Right renal pelvis (tissue), 4 donors: Measurements from ENCODE around the gene TOM1. TPM values are rescaled to one million over a fixed set of nuclear protein-coding genes. Genes with fewer than 3 reads are reported as not detected.

Source experiments
- DNase-seq, 4 donors: peaks; one replicate each; pipeline ENCODE4 v3.0.0-alpha.2; 2013; ENCODE audit warnings: low read depth in 4 of 4, low spot score in 3 of 4, missing footprints in 1 of 4
- polyA plus RNA-seq, 4 donors: library from polyadenylated mRNA; unstranded; fragments of 120-200 nt; gene quantifications; one replicate each; pipeline ENCODE4 v1.2.1, GENCODE V29; 2013; ENCODE audit not compliant: insufficient read length in 4 of 4

TOM1 gene
- polyA plus RNA-seq, 4 donors: 33.0 to 45.8 (median 38.7) TPM

DNA sequence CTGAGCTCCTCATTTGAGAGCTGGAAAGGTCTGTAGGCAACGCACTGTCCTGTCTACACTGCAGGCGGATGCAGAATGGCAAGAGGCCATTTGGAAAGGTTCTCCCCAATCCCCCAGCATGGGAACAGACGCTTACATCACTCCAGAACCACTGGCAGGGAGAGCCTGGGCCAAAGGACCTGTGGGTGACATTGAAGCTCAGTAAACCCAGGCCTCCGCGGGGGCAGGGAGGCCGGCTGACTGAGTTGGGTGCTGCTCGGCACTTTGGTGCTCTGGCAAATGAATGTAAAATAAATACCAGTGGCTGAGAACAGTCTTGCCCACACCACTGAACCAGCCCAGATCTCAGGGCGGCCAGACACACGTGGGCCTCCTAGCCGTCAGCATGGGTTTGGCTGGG is 22.4 kb downstream of the TOM1 start:
- no peak for DNase-seq

DNA sequence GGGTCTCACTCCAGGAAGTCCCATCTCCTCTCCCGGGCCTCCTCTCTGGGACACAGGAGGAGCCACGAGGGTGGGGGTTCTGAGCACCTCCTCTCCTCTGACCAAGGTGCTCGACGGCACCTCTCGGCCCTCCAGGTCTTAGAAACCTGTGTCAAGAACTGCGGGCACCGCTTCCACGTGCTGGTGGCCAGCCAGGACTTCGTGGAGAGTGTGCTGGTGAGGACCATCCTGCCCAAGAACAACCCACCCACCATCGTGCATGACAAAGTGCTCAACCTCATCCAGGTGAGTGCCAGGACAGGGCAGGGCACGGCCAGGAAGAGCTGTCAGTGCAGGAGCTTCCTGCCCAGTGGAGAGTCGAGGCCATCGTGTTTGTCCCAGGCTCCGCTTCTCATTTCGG is 23.2 kb downstream of the TOM1 start:
- no peak for DNase-seq

DNA sequence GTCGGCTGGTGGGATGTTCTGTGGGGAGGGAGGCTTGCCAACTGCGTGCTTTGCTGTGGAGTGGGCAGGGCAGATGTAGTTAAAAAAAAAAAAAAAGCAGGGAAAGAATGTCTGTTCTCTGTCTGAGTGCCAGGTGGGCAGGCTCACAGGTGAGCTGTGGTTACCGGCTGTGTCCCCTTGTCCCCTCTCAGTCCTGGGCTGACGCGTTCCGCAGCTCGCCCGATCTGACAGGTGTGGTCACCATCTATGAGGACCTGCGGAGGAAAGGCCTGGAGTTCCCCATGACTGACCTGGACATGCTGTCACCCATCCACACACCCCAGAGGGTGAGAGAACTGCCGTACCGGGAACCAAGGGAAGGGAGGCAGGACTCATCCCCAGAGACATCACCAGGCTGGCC is 23.6 kb downstream of the TOM1 start:
- no peak for DNase-seq

DNA sequence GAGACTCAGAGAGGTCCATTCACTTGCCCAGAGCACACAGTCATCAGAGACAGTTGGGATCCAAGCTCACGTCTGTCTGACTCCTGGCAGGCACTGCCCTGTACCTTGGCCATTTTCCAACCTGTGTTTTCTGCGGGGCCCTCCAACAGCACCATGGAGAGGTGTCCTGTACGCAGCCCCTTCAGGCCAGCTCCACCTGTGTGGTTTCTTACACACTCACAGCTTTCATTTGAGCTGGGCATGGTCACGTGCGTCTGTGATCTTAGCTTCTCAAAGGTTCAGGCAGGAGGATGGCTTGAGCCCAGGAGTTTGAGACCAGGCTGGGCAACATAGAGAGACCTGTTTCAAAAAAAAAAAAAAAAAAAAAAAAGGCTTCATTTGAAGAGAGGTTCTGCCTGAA is 24.4 kb downstream of the TOM1 start:
- DNase-seq: no peak

DNA sequence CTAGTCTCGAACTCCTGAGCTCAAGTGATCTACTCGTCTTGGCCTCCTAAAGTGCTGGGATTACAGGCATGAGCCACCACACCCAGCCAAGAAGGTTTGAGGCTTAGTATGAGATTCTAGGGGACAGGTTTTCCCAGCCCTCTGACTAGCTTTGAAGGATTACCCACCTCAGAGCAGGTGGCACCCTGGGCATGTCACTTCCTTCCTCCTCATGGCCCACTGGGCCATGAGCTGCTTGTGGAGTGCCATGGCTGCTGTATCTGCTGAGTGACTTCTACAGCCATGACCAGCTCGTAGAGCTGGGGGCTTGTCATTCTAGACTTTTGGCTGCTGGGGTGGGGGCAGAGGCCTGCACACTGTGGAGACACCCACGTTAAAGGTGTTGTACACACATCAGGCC is 25.1 kb downstream of the TOM1 start:
- DNase-seq: no peak

DNA sequence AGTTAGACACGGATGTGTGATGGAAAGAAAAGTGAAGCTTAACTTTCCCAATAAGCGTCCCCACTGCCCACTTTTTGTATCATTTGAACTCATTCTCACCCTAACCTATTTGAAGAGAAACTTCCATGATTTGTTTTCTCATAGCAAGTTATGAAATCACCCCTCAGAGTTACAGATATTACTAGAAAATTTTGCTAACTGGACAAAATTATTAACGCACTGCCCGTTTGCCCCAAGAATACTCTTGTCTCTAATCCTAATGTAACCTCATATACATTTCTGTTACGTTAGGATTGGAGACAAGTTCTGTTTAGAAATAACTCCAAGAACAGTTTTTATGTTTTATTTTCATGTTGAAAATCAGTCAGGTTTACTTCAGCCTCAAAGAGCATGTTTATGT is 25.5 kb downstream of the TOM1 start:
- no peak for DNase-seq

DNA sequence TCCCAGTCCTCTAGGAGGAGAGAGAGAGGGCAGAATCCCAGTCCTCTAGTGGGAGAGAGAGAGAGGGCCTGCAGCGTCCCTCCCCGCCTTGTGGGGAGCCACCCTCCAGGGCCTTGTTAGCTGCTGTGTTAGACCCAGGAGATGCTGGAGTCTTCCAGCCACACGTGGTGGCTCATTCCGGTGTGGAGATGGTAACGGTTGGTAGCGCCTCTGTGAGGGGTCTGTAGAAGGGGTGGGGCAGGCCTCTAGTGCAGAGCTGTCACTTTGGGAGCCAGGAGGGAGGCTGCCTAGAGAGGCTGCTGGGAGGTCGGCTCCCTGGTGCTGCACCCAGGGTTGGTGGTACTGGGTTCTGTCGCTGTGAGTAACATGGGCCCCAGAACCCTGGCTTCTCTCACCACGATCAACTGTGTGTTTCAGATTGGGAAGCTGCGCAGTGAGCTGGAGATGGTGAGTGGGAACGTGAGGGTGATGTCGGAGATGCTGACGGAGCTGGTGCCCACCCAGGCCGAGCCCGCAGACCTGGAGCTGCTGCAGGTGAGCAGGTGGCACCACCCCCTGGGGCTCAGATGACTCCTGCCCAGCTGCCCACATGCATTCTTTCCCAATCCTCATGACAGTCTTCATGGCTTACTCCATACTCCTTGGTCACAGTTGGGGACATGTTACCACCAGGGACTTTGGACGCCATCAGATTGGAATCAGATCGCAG is 27.3 kb downstream of the TOM1 start:
- DNase-seq: no peak

DNA sequence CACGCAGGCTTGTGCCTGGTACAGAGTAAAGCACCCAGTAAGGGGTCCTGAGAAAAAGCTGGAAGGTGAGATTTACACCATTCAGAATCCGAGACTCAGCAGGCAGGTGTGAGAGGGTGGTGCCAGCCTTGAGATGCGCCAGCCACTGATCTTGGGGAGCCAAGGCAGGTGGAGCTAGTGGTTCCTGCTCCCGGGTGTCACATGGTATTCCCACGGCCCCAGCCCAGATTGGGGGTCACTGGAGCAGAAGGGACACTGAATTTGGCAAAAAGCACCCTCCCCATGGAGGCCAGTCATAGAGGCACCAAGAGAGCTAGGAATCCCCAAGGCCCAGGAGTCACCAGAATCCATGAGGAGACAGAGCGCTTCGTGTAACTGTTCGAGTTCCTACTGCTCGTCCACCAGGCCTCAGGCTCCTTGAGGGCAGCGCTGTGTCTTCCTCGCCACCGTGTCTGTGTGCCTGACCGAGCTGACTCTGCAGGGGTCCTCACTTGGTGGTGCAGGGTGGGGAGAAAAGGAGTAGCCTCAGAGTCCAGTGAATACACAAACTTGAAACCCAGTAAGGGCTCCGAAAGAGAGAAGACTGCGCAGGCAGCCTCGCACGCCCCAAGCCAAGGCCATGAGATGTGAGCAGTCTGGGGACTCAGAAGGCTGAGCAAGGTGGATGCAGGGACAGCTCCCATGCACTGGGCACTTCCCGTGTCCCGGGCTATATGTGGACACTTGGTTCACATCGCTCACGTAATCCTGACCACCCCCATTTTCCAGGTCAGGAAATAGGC is 28.2 kb downstream of the TOM1 start:
- no peak for DNase-seq

DNA sequence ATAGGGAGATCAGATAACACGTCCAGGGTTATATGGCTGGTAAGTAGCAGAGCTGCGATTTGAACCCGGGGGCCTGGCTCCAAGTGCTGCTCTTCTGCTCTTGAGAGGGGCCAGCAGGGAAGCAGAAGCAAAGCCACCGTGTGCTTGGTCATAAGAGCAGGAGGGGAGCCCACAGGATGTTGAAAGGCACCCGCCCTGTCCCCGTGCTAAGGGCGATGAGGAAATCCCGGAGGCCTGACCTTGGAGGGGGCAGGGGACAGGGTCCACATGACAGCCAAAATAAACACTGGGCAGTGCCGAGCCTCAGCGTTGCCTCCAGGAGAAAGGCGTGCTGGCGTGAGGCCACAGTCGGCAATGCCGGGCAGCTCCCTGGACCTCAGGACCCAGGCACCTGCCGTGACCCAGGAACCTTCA is 28.8 kb downstream of the TOM1 start:
- DNase-seq: no peak

DNA sequence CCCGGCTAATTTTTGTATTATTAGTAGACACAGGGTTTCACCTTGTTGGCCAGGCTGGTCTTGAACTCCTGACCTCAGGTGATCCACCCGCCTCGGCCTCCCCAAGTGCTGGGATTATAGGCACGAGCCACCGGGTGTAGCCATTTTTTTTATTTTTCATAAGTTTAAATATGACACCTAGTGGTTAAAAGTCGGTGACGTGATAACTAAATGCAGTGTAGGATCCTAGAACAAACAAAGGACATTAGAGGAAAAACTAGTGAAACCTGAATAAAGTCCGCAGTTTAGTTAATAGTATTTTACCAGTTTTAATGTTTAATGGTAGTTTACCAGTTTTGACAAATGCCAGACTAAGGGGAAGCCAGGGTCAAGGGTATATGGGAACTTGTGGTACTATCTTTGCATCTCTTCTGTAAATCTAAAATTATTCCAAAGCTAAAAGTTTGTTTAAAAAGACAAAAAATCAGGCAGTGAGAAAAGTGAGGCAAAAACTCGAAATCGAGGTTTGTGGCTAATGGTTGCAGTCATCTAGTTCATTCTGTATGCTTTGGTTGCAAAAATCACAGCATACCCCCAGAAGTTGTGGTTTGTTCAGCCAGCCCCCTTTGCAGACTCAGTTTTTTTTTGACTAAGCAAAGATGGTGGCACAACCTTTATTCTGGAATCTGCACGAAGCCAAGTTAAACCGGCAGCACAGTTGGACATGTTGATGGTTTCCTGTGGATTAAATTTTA is 29.6 kb downstream of the TOM1 start:
- no peak for DNase-seq

DNA sequence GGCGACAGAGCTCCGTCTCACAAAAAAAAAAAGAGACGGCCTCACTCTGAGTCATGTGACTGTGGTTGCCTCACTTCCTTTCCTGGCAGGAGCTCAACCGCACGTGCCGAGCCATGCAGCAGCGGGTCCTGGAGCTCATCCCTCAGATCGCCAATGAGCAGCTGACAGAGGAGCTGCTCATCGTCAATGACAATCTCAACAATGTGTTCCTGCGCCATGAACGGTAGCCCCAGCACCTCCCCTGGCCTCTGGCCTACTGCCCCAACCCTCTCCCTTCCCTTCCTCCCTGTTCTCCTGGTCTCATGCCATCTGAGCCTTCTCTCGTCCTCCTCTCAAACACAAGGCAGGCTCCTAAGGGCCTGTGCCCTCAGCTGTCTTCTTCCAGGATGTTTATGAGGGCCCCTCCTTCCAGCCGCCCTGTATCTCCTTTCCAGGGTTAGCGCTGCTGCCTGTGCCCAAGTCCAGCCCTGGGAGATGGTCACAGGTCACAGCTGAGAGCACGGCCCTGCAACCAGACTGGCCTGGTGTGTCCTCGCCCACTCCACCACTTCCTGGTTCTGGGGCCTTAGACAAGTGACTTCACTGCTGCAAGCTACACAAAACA is 30.7 kb downstream of the TOM1 start:
- no peak for DNase-seq

DNA sequence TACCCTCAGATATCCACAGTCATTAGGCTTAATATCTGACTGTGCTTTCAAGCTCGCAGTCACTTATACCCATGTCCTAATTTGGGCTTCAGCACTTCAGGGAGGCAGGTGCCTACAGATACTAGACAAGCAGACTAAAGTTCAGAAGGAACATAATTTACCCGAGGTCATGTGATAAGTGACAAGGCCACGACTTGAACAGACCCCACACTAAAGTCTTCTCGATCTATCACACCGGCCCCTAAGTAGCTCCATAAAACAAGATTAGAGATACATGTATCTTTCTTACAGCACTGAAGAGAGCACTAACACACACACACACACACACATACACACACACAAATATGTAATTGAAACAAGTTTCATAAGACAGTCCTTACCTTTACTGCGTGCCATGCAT is 32.6 kb downstream of the TOM1 start:
- no peak for DNase-seq

DNA sequence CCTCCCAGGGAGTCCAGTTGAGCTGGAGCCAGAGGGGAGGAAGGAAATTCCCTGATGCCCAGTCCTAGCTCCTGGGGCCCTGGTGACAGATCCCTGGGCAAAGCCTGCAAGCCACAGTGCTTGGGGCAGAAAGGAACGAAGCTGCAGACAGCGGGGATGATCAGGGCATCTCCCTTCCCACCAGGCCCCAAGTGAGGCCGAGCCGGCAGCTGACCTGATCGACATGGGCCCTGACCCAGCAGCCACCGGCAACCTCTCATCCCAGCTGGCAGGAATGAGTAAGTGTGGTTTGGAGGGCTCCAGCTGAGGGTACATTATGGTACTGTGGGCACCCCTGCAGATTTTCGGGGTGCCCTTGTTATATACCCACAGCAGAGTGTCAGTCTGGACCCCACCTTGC is 33.5 kb downstream of the TOM1 start:
- no peak for DNase-seq

DNA sequence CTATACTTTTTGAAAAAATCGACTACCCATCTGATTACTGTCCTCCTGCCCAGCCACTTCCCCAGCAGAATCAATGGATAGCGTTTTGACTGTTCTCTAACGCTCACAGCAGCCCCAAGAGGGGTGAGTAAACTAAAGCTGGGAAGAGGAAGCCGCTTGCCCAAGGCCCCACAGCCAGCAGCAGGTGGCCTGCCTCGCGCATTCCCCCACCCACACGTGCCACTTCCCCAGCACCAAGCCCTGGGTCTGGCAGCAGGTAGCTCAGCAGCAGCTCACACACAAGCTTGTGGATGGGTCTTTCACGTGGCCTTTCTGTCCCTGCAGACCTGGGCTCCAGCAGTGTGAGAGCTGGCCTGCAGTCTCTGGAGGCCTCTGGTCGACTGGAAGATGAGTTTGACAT is 34.3 kb downstream of the TOM1 start:
- no peak for DNase-seq

DNA sequence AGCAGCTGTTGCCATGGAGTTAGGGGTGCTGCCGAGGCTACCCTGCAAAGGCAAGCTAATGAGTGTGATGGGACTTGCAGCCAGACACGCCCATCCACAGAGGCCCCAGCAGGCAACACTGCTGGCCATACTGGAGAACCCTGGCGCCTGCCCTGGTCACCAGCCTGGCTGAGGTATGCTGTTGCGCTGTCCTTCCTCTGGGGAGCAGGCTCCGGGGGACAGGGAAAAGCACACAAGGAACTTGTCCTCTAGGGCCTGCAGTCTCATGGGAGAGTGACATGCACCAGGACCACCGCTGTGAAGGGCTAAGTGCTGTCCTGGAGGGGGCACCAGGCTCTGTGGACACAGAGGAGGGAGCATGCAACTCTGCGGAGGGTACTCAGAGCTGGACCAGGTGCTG is 35.8 kb downstream of the TOM1 start:
- DNase-seq: no peak

DNA sequence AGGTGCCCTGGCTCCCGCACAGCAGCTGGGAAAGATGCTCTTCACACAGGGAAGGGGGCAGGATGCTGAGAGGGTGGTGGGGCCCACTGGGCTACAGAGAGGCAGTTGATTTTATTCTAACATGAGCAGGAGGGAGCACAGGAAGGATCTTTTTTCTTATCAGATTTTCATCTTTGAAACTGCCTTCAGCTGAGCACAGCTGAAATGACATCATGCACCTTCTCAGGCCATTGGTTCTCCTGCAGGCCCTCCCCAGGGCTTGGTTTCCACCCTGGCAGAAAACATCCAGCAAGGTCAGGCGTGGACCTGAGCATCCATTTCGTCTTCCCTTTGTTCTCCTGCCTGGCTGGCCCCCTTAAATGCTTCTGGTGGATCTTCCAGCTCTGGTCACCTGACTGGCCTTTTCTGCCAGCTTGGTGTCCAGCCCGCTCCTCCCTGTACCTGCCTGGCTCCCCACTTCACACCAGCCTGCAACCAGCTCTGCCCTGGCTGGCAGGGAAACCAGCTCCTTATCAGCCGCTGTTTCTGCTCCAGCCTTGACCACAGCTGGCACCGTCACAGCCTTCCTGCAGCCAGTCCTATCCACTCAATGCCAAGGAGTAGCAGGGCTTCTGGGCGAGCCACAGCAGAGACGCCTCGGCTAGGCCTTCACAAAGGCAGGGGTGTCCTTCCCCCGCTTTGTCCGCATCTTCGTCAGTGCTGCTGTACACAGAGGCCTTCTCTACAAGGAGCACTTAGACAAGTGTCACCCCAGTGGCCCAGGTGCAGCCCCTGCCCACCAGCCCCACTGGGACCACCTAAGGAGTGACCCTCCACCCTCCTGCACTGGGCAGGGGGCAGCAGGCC is 36.5 kb downstream of the TOM1 start:
- DNase-seq: no peak

DNA sequence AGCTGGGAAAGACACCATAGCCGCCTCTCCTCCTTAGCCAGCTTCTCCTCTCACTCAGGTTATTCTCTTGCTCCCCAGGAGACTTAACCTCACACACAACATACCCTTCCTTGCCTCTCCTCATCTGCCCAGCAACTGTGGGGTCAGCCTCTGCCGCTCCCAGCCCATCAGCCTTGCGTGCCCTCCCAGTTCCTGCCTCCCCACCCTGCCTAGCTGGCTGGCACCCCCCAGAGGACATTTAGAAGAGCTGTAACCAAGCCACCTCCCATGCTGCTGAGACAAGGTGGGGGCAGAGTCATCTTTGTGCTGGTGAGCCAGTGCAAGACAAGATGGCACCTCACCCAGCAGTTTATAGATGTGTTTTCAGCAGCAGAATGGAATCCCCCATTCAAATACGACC is 38.2 kb downstream of the TOM1 start:
- no peak for DNase-seq

DNA sequence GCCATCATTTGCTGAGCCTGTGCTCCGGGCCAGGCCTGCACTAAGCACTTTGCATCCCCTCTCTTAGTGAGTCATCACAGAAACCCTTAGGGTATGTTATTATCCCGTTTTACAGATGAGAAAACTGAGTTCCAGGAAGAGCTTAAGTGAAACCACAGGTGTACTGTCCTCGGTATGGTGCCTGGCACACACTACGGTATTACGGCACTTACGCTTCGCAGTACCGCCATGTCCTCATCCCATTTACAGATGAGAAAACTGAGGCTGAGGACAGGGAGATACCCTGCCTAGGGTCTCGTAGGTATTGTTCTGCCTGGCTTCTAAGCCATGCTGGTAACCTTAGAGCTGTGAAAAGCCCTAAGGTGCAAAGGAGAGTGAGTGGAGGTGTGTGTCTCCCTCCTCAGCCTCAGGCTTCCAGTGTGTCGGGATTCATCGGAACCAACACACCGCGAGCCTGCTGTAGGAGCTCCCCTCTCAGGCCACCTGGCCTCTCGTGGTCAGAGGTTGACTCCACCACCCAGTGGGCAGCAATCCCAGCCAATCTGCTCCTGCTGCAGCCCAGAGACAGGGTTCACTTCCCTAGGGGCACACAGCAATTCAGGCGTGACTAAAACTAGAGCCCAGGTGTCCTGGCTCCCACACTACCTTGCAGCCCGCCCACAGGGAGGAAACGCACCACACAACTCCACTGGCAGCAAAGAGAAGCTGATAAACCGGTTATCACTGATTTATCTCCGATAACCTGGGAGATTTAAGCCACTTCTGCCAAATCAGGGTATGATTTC is 41.6 kb downstream of the TOM1 start:
- DNase-seq: no peak

DNA sequence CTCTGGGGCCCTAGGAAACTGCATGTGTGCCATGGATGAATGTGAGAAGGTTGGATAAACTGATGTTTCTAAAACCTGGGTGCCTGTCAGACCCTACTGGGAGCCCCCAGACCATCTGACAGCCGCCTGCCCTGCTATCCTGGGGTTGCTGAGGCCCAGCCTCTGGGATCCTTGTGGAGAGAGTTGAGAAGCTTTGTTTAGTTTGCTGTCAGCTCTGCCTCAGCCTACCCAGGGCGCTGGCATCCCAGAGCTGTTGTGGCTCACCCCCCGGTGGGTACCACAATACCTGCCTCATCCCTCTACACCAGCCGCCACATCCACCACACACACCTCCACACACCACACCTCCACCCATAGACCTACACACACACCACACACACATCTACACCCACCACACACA is 42.7 kb downstream of the TOM1 start:
- no peak for DNase-seq
